COLO829 (cell line): ENCODE data around the gene KLHDC10.
"Not testable (repeated sequence)": the region's sequence is repeated elsewhere in the genome, so short reads cannot be mapped to it uniquely, and the experiment has no call there.

Experiments used
- DNase-seq: peaks from one replicate; pipeline ENCODE4 v3.0.0; 2012; ENCODE audit warnings: low spot score

The KLHDC10 gene

GRCh38 chr7:130156140-130156539, 85.8 kb downstream of the KLHDC10 start:
- DNase-seq = no peak

DNA sequence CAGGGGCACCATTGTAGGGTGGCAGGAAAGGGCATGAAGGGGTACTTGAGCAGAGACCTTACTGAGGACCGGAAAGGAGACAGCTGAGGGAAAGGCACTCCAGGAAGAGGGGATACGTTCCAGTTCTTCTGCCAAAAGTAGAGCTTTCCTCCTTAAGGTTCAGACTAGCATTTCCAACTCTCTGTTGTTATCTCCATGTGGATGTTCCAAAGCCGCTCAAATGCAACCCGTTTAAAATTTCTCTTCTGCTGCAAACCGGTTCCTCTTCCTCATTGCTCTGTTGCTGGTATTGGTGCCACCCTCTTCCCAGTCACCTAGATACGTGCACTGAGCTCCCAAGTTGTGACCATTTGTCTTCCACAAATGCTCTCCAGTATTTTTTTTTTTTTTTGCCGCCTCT, 87.4 kb downstream of the KLHDC10 start:
- DNase-seq = no peak

DNA sequence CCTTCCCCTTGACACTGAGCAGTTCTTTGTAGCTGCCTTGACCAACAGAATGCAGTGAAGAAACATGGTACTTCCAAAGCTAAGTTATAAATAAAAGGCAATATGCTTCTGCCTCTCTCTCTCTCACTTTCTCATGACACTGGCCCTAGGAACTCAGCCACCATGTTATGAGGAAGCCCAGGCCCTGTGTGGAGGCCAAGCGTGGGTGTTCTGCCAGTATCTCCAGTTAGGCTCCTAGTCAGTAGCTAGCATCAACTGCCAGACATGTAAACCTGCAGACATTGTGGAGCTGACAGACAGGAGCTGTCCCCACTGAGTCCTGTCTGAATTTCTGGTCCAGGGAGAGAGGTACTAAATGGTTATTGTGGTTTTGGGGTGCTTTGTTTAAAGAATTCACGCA, 89.7 kb downstream of the KLHDC10 start:
- no peak for DNase-seq

GRCh38 chr7:130160455-130160854, 90.1 kb downstream of the KLHDC10 start:
- DNase-seq = no peak

- no peak for DNase-seq
Observed at GRCh38 chr7:130162196-130162595, 91.9 kb downstream of the KLHDC10 start.

DNA sequence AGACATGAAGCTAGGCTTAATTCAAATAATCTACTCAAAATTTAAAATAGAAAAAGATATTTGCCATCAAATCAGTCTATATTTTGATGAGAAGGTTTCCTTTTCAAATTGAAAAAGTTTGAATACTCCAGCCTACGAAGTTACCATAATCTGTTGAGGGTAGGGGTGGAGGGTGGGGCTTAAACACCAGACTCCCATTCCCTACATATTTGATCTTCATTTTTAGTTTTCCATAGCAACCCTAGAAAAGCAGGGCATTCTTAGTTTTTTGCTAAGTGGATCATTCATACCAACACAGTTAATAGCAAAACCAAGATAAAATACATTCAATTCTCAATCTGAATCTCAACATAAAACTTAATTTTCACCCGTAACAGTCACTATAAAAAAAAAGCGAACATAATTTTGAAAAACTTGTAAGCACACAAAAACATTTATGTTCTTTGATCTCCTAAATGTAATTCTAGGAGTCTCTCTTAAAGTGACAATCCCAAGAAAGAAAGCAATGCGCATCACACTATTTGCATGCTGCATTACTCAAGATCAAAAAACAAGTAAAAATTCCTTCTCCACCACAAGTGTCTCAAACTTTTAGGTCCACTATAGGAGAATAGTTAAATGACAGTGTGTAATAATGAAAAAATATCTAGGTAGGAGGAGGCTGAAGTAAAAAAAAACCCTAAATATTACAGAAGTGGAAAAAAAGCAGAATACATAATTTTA, 104.1 kb downstream of the KLHDC10 start:
- no peak for DNase-seq

DNA sequence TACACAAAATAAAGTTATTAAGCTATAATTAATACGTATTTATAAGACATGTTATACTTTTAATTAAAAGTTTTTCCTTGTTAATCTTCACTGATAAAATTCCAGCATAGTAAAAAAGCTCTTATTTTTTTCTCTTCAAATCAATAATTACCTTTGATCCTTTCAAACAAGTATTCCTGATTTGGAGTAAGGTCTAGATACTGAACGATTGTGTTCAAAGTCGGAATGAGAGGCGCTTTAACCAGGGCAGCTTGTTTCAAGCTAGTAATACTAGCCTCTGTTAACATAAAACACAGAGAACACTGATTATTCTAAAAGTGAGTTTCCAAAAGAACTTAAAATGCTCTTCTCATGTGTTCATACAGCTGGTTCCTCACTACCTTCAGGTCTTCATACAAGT, 107.9 kb downstream of the KLHDC10 start:
- DNase-seq = no peak

- no peak for DNase-seq
Observed at GRCh38 chr7:130179631-130180030, 109.3 kb downstream of the KLHDC10 start.

DNA sequence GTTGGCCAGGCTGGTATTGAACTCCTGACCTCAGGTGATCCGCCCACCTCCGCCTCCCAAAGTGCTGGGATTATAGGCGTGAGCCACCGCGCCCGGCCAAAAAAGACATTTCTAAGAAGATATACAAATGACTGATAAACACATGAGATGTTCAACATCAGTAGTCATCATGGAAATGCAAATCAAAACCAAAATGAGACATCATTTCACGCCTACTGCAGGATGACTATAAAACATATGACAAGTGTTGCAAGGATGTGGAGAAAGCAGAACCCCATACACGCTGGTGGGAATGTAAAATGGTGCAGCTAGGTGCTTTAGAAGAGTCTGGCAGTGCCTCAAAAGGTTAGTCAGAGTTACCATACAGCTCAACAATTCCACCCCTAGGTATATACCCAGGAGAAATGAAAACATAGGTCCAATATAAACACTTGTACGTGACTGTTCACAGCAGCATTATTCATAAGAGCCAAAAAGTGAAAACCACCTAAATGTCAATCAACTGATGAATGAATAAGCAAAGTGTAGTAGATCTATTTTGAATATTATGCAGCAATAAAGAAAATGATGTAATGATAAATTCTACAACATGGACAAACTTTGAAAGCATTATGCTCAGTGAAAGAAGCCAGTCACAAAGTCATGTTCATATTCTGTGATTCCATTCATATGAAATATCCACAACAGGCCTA, 110.4 kb downstream of the KLHDC10 start:
- no peak for DNase-seq

GRCh38 chr7:130181263-130181605, 110.9 kb downstream of the KLHDC10 start:
- no peak for DNase-seq

DNA sequence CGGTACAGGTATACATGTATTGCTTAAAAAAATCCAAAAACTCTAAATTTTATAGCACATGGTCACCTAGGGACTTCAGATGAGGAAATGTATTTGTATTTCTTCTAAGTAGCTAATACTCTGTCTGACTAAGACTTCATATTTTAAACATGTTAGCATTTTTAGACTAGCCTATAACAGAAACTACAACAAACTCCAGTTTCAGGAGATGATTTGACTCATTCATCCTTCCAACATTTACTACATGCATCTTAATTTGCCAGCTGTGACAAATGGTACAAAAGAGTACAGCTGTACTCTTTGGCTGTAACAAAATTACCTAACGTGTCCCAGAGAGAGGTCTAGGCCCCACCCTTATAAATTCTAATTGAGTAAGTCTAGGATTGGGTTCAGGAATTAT, 112.7 kb downstream of the KLHDC10 start:
- DNase-seq = no peak

DNA sequence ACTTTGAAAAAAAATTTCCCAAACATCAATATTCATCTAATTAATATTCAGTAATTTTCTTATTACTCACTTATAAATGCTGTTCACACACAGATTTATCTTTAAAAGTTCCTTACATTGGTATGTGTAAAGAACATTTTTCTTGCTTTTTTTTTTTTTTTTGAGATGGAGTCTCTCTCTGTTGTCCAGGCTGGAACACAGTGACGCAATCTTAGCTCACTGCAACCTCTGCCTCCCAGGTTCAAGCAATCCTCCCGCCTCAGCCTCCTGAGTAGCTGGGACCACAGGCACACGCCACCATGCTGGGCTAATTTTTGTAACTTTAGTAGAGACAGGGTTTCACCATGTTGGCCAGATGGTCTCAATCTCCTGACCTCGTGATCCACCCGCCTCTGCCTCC, 114.0 kb downstream of the KLHDC10 start:
- DNase-seq = not testable (repeated sequence)
